ENCODE results near the gene AFP.

AFP gene

GRCh38 chr4:73470728-73471127 lies 34.7 kb downstream of the AFP start:
- no peak for FAIRE-seq

DNA sequence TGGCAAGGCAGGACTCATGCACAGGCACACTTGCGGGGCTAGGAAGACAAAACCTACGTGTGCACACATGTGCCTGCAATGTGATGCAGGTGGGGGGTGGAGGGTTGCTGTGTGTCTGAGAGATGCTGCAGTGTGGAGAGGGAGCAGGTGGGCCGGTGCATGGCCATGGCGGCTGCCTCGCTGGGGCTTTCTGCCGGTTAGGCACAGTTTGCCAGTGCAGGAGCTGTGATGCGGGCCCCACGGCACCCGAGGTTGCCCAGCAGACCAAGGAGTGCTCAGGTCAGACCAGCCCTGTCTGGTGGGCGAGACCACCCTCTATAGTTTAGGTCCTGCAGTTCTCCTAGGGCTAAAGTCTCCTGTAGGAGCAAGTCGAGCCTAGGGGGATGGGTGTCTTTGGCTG lies 41.2 kb downstream of the AFP start:
- FAIRE-seq: no peak

- FAIRE-seq: no peak
Measured at GRCh38 chr4:73479323-73479722, 43.3 kb downstream of the AFP start.

- no peak for FAIRE-seq
Measured at GRCh38 chr4:73481358-73481757, 45.3 kb downstream of the AFP start, which contains the start of gene AFM. Gene AFM (plus strand): TSS chr4:73481745. CDS start chr4:73481776, 31 bp downstream.

GRCh38 chr4:73485085-73485484 lies 49.1 kb downstream of the AFP start:
- no peak for FAIRE-seq

GRCh38 chr4:73485596-73485995 lies 49.6 kb downstream of the AFP start:
- FAIRE-seq: no peak

DNA sequence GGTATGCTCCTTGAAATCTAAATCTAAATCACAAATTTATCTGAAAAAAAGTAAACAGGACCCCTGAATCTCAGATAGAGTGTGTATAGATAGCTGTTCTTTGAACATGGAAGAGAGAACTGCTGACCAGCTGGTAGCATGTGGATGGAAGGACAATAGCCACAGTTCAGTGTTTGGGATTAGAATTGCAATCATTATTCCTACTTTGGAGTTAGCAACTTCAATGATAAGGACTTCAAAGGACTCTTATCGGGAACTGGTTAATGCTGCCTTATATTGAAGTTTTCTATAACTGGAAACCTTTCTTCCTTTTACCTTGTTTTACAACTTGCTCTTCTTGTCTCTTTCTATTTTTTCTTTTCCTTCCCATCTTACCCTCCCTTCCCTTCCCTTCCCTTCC lies 50.5 kb downstream of the AFP start:
- no peak for FAIRE-seq

DNA sequence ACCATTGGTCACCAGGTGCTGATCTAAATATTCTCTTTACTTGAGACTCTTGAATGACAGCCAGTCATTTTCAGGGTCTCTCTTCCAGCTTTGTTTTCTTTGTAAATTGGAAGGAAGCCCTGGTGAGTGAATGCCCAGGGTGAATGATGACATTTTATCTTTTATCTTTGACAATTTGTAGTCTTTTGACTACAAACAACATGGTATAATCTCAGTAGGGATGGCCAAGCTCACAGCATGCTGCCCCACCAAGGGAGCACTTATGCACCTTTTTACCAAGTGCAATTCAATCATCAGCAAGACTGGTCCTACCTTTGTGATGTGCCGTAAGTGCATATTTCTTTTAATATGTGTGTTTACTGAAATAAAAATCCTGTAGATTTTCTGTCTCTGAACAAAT lies 51.2 kb downstream of the AFP start:
- no peak for FAIRE-seq

GRCh38 chr4:73499996-73500765 lies 64.2 kb downstream of the AFP start:
- FAIRE-seq: no peak

DNA sequence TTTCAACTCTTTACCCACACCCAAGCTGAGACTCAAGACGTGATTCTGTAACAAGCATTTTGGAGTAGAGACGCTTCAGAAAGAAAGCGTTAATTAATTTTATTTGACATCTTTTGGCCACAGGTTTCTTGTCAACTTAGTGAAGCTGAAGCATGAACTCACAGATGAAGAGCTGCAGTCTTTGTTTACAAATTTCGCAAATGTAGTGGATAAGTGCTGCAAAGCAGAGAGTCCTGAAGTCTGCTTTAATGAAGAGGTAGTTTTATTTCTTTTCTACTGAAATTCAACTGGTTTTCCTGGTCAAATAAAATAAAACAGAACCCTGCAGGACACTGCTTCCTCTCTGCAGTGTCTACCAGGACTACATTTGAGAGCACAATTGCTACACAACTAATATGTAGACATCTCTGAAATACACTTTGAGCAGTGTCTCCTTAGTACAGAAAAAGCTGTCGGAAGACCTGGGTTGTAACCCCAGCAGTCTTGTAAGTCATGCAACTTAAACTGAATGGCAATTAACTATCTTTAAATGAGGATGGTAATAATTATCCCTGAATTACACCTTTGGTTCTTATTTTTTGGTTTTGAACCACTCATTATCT lies 65.7 kb downstream of the AFP start:
- FAIRE-seq: no peak

- FAIRE-seq: no peak
Measured at GRCh38 chr4:73505567-73505966, 69.5 kb downstream of the AFP start.

Data from TTC549 (cell line).